Measurements from ENCODE around the gene GBE1. TPM values are rescaled to one million over a fixed set of nuclear protein-coding genes. Genes with fewer than 3 reads are reported as not detected.
"Not testable (repeated sequence)": the region's sequence is repeated elsewhere in the genome, so short reads cannot be mapped to it uniquely, and the experiment has no call there.

GBE1 gene
- total RNA-seq, 4 donors from 2014 or later, result 15.8 to 28.6 (median 20.5) TPM

DNA sequence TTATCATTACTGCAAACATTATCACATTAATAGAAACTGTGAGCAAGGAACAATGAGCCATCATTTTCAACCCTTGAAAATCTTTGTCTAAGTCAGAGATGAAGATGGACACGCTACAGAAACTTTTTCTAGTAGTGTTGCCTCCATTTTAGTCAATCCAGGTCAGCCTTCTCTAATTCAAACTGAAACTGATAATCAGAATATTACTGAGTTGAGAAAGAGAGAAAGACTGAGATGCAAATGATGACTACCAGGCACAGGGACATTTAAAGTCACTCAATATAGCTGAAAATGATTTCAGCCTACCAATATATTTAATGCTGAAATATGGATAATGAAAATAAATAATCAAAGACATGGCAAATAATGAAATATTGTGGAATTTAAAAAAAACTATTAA lies 261.4 kb downstream of the GBE1 start:
- no peak for DNase-seq (ENCODE audit: low spot score in 2 of 2)
- Histone ChIP-seq H3K9me3 (no peaks in the 10 kb centered on the region), H3K27ac (no peak overlapping the region), H3K36me3 (no peaks in the 10 kb centered on the region), H3K4me3 (no peak overlapping the region), H3K27me3 (no peaks in the 10 kb centered on the region), H3K4me1 (no peaks in the 10 kb centered on the region)
- TF ChIP-seq EP300 (IDR thresholded peaks at IDR 0.05) (no peak), POLR2AphosphoS5 (IDR thresholded peaks at IDR 0.05) (no peak), POLR2A (IDR thresholded peaks at IDR 0.05) (no peak)
- TF ChIP-seq, protein P1, sequence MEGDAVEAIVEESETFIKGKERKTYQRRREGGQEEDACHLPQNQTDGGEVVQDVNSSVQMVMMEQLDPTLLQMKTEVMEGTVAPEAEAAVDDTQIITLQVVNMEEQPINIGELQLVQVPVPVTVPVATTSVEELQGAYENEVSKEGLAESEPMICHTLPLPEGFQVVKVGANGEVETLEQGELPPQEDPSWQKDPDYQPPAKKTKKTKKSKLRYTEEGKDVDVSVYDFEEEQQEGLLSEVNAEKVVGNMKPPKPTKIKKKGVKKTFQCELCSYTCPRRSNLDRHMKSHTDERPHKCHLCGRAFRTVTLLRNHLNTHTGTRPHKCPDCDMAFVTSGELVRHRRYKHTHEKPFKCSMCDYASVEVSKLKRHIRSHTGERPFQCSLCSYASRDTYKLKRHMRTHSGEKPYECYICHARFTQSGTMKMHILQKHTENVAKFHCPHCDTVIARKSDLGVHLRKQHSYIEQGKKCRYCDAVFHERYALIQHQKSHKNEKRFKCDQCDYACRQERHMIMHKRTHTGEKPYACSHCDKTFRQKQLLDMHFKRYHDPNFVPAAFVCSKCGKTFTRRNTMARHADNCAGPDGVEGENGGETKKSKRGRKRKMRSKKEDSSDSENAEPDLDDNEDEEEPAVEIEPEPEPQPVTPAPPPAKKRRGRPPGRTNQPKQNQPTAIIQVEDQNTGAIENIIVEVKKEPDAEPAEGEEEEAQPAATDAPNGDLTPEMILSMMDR (IDR thresholded peaks at IDR 0.05), result no peak
- WGBS, result 92% methylated on average over 1 of the region's 1 CpG

DNA sequence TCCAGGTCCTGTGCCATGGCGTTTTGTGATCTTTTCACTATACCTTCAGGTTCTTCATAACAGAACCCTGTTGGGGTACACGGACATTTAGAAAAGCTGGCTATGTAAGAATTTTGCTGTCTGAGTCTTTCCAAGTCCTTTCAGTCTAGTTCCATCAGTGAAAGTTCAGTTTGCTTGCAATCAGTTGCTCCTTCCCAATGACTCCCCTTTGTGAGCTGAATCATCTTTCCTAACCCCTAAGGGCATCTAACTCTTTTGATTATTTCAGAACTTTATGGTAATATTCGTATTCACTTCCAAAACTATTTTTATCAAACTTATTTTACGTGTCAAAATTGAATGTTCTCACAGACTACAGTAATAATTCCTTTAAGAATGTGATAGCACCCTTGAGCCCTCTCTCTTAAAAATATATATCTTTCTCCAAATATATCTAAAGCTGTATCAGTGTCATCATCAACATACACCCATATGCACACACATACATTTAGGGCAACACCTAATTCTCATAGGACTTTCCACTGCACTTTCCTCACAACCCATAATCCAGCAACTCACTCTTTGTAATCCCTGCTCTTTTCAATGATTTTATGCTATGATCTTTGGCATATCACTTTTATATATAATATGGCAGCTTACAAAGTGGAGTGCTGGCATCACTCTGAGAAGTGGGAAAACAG lies 263.7 kb downstream of the GBE1 start:
- TF ChIP-seq POLR2A (IDR thresholded peaks at IDR 0.05), result no peak
- no peak overlapping the region for H3K4me3 ChIP-seq
- H3K27ac ChIP-seq, result no peak overlapping the region

DNA sequence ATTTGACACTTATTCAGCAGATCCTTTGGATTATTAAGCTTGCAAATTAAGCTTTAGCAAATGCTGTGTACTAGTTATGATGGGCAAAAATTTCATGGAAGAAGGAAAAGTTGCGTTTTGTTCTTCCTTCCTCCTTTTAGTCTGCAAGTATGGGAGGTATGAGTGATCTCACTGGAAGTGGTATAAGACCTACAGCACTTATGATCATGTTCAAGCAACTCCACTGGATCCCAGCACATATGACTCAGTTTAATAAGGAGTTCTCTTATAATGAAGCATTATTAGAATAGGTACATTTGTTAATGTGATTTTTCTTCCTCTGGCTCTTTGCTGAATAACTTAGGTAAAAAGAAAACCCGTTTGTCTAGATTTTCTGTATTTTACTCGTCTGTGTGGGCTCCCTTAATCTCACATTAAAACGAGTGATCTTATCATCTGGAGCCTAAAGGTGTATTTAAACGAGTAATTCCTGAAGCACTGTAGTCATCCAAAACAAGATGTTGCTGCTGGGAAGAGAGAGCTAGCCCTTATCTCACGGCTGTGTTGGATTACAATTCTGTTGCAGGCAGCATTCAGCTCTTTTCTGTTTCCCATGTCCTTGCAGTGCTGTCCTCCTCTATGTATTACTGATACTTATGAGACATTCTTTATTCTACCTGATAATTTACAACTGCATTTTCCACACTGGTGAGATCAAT lies 264.9 kb downstream of the GBE1 start:
- H3K9me3 ChIP-seq, result no peaks in the 10 kb centered on the region
- DNase-seq (ENCODE audit: low spot score in 2 of 2), result no peak
- H3K4me3 ChIP-seq, result no peak overlapping the region
- no peaks in the 10 kb centered on the region for H3K27me3 ChIP-seq
- TF ChIP-seq EP300 (IDR thresholded peaks at IDR 0.05) (no peak), POLR2A (IDR thresholded peaks at IDR 0.05) (no peak)
- TF ChIP-seq, protein P1 (IDR thresholded peaks at IDR 0.05), result no peak
- WGBS, result 56% methylated on average over 6 of the region's 6 CpGs
- no peaks in the 10 kb centered on the region for H3K36me3 ChIP-seq
- H3K4me1 ChIP-seq, result no peaks in the 10 kb centered on the region
- no peak overlapping the region for H3K27ac ChIP-seq

More for the DNA sequence above, 263.7 kb downstream of the GBE1 start:
- Histone ChIP-seq H3K36me3 (no peaks in the 10 kb centered on the region), H3K27me3 (no peaks in the 10 kb centered on the region), H3K4me1 (no peaks in the 10 kb centered on the region), H3K9me3 (no peaks in the 10 kb centered on the region)
- 56% methylated on average over 4 of the region's 4 CpGs for WGBS
- DNase-seq (ENCODE audit: low spot score in 2 of 2), result no peak

DNA sequence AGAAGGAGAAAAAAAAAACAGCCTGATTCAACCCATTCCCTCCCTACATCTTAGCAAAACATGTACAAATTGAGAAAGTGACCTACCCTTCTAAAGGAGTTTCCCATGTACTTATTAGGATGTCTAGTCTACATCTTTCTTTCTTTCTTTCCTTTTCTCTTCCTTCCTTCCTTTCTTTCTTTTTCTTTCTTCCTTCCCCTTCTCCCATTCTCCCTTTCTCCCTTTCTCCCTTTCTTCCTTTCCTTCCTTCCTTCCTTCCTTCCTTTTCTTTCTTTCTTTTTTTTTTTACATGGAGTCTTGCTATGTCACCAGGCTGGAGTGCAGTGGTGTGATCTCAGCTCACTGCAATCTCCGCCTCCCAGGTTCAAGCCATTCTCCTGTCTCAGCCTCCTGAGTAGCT lies 269.0 kb downstream of the GBE1 start:
- DNase-seq (ENCODE audit: low spot score in 2 of 2); H3K4me3 ChIP-seq; H3K27me3 ChIP-seq; H3K9me3 ChIP-seq; H3K4me1 ChIP-seq; H3K36me3 ChIP-seq: not testable (repeated sequence)
- 100% methylated on average over 1 of the region's 1 CpG for WGBS
- H3K27ac ChIP-seq, result peak overlapping the region; percentile 57

DNA sequence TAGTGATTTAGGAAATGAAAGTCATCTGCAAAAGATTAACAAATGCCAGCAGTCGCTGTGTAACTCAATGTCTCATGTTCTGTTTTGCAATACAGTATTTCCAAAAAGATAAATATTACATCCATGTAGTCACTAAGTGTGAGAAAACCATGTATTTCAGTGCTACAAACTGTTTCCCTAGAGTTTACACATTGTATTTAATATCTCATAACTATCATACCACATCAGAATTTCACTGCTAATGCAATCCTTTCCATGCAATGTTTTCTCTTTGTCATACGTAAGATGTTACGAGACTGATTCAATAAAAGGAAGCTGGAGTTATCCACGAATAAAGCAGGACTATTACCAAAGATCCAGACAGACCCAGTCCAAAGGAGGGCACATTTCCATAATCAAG lies 269.4 kb downstream of the GBE1 start:
- no peaks in the 10 kb centered on the region for H3K4me1 ChIP-seq
- no peak for TF ChIP-seq EP300 (IDR thresholded peaks at IDR 0.05)
- peak in 1 of 3 donors; percentile 11 for TF ChIP-seq POLR2AphosphoS5 (IDR thresholded peaks at IDR 0.05)
- H3K4me3 ChIP-seq, result no peak overlapping the region
- peak overlapping the region; percentile 57 for H3K27ac ChIP-seq
- H3K9me3 ChIP-seq, result no peaks in the 10 kb centered on the region
- no peaks in the 10 kb centered on the region for H3K27me3 ChIP-seq
- DNase-seq (ENCODE audit: low spot score in 2 of 2), result no peak
- no peaks in the 10 kb centered on the region for H3K36me3 ChIP-seq
- 54% methylated on average over 4 of the region's 4 CpGs for WGBS

DNA sequence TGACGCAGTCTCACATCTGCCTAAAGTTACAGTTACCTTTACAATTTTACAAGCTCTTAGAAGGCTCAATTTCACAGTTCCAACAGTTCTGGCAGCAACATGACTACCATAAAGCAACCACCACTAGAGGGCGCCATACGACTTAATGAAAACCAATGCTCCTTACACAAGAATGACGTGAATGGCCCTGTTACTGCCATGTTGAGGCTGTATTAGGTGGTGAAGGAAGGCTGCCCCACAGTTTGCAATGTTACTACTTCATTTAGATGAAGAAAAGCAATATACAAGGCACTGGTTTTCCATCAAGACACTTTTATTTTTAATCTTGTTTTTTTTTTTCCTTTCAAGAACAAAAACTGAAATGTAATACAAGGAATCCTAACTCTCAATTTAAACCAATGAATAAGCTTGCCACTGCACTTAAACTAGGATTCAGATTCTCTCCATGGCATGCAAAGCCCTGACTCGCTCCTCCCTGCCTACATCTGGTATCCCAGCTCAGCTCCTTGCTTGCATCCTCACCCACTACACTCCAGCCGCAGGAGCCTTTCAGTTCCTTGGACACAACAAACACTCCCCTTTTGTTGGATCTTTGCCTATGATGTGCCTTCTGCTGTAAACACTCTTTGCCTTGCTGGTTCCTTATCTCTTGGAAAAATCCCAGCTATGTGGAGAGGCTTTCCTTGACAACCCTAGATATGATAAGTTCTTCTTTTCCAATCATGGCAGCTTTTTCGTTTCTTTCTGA lies 270.7 kb downstream of the GBE1 start:
- Histone ChIP-seq H3K4me1 (no peaks in the 10 kb centered on the region), H3K36me3 (no peaks in the 10 kb centered on the region), H3K27me3 (no peaks in the 10 kb centered on the region), H3K27ac (no peak overlapping the region), H3K9me3 (no peaks in the 10 kb centered on the region), H3K4me3 (no peak overlapping the region)
- TF ChIP-seq, protein P1 (IDR thresholded peaks at IDR 0.05), result peak; percentile 52 to 62
- TF ChIP-seq POLR2A (IDR thresholded peaks at IDR 0.05), result no peak
- peak; percentile 80 to 87 for DNase-seq (ENCODE audit: low spot score in 2 of 2)
- WGBS, result 50% methylated on average over 7 of the region's 7 CpGs

All from suprapubic skin (tissue), 4 donors.